ENCODE data around the gene RNF39.
"Not testable (repeated sequence)": the region's sequence is repeated elsewhere in the genome, so short reads cannot be mapped to it uniquely, and the experiment has no call there.

The RNF39 gene

GRCh38 chr6:30075094-30075789, at the start of gene RNF39:
Gene RNF39 (minus strand): TSS chr6:30075769. CDS start chr6:30075585, 184 bp downstream.
- TF ChIP-seq CTCF (conservative IDR thresholded peaks at IDR 0.05) = no peak
- H3K27ac ChIP-seq = no peak within 1 kb of the TSS

- H3K27ac ChIP-seq = no peak overlapping the region
- no peak for TF ChIP-seq CTCF (conservative IDR thresholded peaks at IDR 0.05)
Observed at GRCh38 chr6:30122515-30122914, 46.9 kb upstream of the RNF39 start.

GRCh38 chr6:30121446-30122366, 46.1 kb upstream of the RNF39 start:
- H3K27ac ChIP-seq = no peak overlapping the region
- TF ChIP-seq CTCF (conservative IDR thresholded peaks at IDR 0.05) = no peak

- not testable (repeated sequence) for H3K27ac ChIP-seq
Observed at GRCh38 chr6:30118691-30119090, 43.1 kb upstream of the RNF39 start.

- no peak overlapping the region for H3K27ac ChIP-seq
- peak; percentile 32 for TF ChIP-seq CTCF (conservative IDR thresholded peaks at IDR 0.05)
Observed at GRCh38 chr6:30116724-30117123, 41.2 kb upstream of the RNF39 start.

- no peak for TF ChIP-seq CTCF (conservative IDR thresholded peaks at IDR 0.05)
- no peak overlapping the region for H3K27ac ChIP-seq
Observed at GRCh38 chr6:30113841-30114240, 38.3 kb upstream of the RNF39 start.

GRCh38 chr6:30113003-30113759, 37.6 kb upstream of the RNF39 start, which contains the start of gene TRIM31:
Gene TRIM31 (minus strand): TSS chr6:30113090. CDS start chr6:30112805, 285 bp downstream.
- TF ChIP-seq CTCF (conservative IDR thresholded peaks at IDR 0.05) = no peak
- no peak within 1 kb of the TSS for H3K27ac ChIP-seq

Data from VCaP (cell line).